CD4-positive, alpha-beta T cell treated with Interleukin-17A for 1 hour (primary cell): ENCODE data around the gene MTUS2.

Source experiments
- DNase-seq: peaks from one replicate; pipeline ENCODE4 v3.0.0-alpha.2; 2020

Gene MTUS2

DNA sequence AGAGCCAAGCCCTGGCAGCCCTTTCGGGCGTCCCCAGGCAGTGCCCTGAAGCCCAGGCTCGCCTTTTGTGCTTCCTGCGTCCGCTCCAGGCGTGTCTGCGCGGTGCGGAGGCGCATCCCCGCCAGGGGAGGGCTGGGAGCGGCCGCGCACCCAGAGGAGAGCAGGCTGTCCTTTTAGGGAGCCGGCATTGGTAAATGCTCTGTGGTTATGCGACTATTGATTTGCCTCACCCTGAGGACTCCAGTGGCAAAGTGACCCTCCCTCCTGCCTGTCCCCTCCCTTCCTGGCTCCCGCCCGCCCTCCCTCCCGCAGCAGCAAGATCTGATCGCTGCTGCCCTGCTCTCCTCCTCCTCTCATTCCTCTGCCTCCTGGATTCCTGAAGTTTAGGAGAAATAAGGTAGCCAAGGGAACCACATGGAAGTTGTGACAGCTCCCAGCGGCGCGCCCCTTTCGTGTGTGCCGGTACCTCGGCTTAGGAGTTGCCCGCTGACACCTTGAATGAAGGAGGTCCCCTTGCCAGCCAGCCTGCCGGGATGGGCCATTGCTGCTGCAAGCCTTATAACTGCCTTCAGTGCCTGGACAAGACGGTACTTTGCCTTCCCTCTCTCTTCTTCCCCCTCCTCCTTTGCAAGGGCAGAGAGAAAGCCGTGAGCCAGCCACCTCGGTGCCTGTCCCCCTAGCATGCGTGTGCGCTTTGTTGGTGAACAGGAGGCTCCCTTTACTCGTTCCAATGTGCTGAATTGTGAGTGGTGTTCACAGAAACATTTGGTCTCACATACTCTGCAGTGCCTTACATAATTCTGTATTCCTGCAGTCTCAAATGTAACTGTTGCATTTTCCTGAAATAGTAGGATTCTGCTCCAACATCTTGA lies 608.4 kb downstream of the MTUS2 start:
- DNase-seq, result no peak

DNA sequence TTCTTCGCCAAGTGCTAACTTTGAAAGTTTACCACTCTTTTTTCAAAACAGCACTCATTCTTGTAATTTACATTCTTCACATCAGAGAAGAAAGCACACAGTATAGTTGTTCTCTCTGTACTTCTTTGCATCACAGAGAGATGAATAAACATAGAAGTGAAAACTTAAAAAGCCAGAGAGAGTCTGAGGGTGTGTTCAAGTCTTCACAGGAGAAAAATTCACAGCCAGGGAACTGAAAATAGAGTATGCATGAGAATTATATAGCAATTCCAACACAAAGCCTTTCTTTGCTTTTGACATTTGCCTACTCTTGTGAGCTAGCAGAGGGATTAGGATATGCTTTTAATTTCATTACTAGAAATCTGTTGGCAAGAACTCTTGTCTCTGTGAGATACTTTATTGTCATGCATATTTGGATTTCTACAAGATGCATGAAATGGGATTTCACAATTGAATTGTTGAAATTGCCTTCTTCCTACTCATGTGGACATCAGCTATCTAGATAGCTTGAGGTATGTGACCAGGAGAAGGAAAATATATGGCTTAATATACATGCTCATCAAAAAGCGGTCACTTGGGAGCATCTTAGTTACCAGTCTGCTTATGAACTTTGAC lies 609.3 kb downstream of the MTUS2 start:
- no peak for DNase-seq

DNA sequence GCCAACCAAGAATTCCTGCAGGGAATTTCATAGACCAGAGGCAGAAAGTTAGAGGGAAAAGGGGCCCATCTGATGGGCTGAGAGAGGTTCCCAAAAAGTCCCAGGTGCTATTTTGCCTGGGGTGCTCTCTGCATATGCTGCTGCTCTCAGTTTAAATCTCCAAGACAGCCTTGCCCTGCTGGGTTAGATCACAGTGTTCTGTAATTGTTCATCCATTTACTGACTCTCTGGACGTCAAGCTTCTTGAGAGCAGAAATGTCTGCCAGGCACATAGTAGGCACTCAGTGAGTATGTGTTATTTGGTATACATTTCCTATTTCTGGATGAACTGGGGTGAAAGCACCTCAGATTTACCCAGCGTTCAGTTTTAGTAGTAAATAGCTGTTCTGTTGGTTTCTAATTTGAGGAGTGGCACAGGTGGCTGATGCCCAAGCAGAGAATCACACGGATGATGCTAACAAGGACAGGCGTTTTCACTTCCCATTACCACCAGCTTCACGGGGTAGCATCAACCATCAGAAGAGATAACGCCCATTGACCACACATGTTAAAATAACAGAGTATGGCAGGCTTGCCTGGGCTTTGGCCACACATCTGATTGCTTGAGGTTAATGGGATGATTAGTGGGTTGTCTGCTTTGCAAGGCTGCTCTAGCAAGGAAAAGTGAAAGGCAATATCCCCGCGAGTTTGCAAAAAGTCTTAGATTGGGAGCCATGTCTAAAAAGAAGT lies 614.2 kb downstream of the MTUS2 start:
- DNase-seq, result no peak

DNA sequence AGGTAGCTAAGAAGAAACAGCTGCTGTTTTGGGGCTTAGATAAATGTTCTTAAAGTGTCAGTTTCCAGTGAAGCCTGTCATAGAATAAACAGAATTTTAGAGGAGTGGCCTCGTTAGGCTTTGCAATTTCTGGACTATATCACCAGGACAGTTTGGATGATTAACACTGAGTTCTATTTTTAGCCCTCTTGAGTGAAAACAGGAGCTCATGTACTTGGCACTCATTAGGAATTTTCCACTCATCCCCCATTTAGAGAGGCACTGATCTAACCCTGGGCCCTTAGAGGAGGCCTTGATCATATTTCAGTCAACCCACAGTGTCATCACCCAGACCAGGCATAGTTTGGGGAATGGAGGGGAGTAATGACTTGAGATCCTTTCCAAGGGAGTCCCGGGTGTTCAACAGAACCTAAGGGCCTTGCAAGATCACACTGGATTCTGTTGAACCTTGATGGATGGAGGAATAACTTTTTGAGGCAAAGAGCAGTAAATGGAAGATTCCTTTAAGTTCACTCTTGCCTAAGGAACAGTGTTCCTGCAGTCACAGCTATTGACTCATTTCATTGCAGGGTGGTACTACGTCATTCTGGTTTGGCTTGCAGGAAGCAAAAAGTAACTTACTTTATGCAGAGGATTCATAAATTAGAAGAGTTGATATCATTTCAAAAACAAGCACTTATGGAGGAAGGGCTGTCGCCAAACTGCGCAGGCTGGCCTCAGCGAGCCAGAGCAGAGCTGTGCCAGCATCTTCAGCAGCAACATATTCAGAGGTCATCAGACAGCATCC lies 615.2 kb downstream of the MTUS2 start:
- DNase-seq, result no peak

DNA sequence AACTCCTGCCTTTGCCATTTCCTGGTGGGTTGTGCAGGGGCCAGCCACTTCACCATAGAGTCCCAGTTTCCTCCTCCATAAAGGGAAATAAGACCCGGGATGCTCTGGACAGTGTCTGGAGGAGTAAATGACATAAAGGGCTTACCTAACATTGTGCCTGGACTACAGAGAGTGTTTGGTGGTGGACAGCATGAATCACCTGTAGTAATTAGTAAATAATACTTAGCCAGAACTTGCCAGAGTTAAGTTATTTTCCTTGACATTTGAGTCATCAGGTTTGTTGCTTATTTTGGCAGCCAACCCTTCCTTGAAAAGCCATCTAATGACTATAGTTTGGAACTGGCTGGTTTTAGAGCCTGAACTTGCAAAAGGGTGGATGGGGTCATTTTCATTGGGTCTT lies 616.2 kb downstream of the MTUS2 start:
- DNase-seq, result no peak

DNA sequence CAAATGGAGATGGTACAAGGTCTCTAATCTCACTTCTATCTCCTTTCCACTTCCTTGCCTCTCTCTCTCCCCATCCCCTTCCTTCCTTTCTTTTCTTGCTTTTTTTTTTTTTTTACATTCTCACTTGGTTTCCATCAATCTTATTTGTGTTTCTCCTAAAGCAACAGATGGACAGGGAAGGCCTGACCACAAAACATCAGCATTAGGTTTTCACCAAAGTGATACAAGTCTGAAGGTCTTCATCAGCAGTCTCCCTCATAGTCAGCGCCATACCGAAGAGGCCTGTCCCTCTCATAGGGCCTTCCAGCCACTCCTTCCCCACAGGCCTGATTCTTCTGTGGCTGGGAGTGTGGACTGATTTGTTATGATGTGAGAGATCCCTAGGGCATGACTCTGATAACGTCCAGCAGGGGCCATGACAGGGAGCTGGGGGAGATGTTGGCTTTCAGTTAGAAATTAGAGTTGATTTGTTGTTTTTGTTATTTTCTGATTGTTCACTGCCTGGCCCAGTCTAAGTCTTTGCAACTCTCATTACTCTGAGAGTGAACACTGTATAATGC lies 616.7 kb downstream of the MTUS2 start:
- DNase-seq, result no peak

DNA sequence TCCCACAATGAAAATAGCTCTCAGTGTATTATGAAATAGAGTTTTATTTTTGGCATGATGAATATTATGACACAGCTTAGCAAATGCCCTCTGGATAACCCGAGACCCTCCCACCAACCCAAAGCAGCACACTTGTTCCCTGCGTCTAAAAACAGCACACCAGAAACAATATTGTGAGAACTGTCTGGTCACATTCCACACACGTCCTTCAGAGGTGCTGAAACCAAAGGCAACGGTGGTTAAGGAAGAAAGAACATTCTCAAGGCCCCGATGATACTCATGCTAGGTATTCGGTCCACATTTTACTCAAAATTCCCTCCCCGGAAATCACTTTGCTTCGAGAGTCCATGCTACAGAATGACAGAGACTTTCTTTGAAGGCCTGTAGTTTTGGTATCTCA lies 618.6 kb downstream of the MTUS2 start:
- DNase-seq, result no peak

DNA sequence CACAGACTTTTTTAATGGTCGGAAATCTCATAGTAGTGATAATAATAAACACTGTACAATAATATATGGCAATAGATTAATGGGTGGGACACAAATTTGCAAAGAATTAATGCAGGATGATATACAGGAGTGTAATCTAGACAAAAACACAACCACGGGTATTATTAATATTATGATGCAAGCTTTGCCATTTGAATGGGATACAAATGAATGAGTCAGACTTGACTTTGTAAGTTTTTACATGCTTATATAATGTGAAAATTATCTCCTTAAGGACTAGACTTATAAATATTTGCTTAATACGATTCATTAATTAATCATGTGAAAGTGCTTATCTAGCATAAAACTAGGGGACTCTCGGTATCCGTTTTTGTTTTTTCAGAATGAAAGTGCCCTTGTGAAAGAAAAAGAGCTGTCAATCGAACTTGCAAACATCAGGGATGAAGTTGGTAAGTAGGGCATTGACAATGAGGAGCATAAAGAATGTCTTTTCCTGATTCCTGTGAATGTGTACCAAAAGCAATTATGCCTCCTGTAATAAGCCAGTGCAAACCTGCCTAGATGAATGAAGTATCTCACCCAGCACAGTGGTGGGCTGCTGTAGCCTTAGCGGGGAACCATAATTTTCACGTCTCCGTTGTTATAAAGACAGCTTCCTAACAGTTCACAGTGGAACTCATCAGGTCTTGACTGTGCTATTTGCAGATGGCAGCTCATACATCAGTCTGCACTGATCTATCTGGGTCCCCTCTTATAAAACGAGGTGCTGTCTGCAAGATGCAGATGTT lies 619.7 kb downstream of the MTUS2 start:
- DNase-seq, result no peak

DNA sequence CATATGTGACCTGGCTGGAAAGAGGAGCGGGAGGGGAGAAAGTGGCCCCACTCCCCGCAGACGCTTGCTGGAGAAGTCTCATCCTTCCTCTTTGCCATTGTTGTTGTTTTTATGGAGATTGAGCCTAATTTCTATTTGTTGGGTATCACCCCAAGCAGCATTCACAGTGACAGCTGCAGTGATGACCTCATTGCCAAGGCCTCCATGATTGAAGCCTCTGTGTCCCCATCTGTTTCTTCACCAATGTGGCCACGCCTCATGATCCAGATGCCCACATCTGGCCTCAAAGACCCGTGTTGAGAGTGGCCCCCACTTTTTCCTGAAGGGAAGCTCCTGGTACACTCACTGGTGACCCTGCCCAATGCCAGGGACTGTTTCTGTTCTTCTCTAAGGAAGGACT lies 621.2 kb downstream of the MTUS2 start:
- DNase-seq, result no peak

DNA sequence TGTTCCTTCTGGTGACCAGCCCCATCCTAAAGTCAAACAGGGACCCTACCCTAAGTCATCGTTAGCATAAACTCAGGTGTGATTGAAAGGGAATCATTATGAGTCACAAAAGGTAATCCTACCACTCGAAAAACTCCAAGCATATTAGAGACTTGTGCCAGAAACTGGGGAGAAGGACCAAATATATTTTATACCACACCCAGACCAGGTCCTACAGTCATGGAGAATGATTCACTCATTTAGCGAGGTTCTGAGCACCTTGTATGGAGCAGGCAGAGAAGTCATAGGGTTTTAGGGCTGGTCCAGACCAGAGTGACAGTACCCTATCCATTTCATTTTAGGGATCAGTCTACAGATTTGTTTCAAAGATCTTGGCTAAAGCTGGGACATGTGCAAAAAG lies 625.9 kb downstream of the MTUS2 start:
- DNase-seq, result no peak

DNA sequence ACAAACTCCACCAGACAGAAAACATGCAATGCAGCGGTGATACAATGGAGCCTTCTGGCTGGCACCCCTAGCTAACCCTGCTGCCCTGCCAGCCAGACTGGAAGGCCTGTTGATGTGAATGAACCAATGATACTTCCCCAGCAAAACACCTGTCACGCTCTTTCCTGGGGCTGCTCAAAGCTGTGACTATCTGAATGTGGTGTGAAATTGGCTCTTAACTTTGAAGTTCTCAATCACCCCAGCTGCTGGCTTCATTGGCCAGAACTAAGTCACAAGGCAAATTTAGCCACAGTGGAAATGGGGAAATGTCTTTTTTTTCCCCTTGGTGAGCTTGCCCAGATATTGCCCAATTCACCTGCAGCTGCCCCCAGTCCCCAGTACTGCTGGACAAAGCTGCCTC lies 628.0 kb downstream of the MTUS2 start:
- DNase-seq, result no peak

DNA sequence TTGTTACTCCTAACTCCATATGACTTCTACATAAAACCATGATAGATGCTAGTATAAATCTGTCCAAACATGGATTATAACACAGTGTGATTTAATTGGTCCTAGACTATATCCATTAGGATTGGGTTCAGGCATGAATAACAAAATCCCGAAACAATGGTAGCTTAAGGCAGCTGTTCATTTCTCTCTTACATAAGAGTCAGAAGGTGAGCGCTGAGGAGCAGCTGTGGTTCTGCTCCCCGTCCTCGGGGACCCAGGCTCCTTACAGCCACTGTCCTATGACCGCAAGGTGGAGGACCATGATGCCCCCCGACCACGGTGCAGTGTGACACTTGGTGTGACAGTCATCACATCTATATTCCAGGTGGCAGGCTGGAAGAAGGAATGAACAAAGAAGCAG lies 629.6 kb downstream of the MTUS2 start:
- DNase-seq, result no peak

DNA sequence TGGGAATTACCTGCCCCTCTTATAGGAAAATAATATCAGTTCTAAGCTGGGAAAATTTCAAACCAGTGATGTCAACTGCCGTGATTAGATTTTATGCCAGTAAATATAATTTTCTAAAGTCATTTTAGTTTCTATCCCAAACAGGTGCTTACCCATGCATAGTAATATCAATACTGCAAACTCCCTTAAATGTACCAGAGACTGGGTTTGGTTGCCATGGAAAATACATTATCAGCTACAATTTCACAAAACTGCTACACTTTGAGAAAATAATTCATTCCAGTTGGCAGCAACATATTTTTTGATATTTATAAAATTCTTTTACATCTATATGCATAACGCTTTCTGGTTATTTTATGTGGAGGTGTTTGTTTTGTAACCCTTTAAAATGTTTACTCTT lies 631.8 kb downstream of the MTUS2 start:
- no peak for DNase-seq

DNA sequence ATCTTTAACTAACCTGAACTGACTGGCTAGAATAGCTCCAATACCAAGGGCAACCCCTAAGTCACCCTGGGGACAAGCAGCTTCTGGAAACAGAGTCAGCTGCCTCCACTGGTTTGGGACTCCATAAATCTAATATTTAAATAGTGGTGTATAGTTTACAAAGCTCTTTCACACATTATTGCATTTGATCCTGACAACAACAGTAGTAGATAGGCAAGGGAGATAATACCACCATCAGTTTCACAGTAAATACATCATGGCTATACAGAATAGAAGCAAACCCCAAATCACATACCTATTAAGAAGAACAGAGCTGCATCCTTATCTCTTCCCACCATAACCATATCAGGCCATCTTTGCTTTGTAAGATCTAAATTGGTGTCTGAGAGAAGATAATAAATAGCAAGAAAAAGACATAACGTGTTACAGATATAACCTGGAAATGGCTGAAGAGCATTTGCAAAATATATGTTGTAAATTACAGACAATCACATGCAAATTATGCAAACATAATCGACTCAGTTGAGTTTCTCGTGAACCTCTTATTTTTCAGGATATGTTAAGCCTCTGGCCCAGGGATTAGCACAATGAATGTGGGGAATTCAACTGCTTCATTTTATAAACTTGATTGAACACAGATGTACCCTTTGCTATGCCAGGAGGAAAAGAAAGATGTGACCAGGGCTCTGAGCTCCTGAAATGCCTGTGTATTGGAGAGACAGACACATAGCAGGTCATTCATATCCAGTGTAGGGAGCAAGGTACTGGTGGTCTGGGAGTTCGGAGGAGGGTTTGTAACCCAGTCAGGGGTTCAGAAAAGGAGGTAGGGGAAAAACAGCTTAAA lies 632.9 kb downstream of the MTUS2 start:
- DNase-seq, result no peak

DNA sequence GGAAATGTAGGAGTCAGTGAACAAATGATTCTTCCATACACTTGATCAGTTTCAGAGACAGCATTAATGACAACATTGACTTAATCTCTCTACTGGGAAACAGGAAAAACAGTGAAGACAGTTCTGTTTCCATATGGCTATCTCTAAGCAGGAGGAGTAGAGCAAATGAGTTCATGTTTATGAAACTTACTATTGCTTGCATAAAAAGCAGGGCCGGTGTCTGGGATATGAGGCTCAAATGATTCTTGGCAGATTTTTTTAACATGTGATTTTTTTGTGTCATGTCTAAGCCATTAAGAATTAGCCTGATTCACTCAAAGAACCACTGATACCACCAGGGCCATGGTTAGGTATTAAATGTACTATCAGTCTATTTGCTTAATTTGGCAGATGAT lies 633.5 kb downstream of the MTUS2 start:
- no peak for DNase-seq

DNA sequence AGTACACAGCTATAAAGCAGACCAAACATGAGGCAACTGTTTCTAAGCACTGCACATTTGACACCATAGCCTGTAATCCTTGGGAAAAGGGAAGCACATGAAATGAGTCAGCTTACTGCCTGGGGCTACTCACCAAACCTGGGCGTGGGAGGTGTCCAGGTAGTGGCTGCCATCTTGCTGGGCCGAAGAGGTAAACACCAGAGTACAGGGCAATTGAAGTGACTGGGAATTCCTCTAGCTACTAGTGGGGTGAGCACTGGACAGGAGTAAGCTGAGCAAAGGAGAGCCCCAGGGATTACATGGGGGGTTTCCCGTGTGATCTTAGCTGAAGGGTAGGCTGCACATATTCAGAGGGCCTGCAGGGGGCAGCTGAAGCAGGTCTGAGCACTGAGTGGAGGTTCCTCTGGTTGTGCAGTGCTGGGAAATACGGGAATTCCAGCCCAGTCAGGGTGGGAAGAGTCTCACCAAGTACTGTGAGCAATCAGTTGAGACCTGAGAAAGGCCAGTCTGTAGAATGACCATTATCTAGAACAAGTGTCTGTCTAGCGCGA lies 634.9 kb downstream of the MTUS2 start:
- no peak for DNase-seq

DNA sequence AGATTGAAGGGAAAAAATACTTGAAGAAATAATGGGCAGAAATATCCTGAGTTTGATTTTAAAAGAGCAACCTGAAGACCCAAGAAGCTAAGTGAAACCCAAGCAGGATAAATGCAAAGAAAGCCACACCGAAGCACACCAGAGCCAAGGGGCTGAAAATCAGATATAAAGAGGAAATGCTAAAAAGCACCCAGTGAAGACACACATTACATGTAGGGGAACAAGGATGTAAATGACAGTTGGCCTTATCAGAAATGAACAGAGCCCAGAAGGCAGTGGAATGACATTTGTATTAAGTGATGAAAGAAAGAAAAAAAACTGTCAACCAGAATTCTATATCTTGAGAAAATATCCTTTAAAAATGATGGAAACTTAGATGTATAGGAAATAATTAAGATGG lies 636.3 kb downstream of the MTUS2 start:
- DNase-seq, result no peak

DNA sequence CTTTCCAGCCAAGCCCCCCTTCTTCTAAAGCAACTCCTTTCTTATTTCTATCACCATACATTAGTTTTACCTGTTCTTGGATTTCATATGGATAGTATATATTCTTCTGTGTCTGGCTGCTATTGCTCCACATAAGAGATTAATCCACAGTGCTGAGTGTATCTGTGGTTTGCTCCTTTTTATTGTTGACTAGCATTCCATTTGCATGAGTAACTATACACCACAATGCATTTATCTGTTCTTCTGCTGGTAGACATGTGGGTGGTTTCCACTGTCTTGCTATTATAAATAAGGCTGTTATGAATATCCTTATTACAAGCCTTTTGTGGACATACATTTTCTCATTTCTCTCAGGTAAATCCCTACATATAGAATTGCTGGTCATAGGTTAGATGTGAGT lies 637.2 kb downstream of the MTUS2 start:
- no peak for DNase-seq

DNA sequence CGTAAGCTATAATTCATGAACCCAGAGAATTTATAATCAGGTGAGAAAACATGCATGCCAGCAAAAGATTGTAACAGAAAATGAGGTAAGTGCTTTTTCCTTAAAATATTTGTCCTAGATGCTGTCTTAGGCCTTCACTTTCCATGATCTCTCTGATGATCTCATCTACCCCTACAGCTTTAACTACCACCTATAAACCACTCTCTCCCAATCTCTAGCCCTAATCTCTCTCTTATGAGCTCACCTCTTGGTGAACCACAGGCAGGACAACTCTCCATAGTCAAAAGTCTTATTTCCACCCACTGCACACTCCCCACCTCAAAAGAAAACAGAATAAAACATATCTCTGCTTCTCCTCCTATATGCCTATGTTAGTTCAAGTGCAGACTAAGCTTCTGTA lies 638.3 kb downstream of the MTUS2 start:
- no peak for DNase-seq

DNA sequence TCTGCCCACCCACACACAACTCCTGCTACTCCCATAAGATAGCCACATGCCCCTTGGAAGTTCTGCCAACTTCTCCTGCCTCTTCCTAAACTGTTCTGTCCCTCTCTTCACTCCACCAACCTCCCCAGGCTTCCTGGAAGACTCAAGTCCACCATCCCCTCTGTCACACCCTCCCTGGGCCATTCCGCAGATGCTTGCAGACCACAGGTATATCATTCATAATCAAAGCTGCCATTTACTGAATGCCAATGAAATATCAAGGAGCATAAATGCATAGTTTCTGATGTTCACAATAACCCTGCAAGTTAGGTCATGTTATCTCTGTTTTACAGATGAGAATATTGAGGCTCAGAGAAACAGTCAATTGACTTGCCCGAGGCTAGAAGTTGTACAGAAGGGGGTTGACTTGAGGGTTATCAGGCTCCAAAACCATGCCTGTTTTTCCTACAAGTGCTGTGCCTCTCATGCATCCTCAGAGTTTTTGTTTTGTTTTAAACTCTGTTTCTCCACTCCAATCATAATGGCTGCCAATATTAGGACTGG lies 639.7 kb downstream of the MTUS2 start:
- DNase-seq, result no peak
